Common myeloid progenitor, CD34-positive (primary cell): Measurements from ENCODE around the gene POLR2J. TPM values are rescaled to one million over a fixed set of nuclear protein-coding genes. Genes with fewer than 3 reads are reported as not detected.
"Not testable (repeated sequence)": the region's sequence is repeated elsewhere in the genome, so short reads cannot be mapped to it uniquely, and the experiment has no call there.

ENCODE experiments used
- CTCF ChIA-PET: fragments of 350-600 bp; sonication (Branson Sonifier 250); formaldehyde crosslinking; loops from one replicate; lab custom pipeline; 2021; ENCODE audit warnings: antibody characterized with exemption; lab: Charles Lee
- POLR2A ChIA-PET: fragments of 350-600 bp; sonication (Branson Sonifier 250); formaldehyde crosslinking; loops from one replicate; lab custom pipeline; 2021; ENCODE audit warnings: antibody characterized with exemption; lab: Charles Lee
- DNase-seq, 3 donors: peaks; one replicate each; pipeline versions ENCODE4 v3.0.0 to v3.0.0-alpha.2; 2013
- H3K27ac ChIP-seq, 2 experiments: 1 replicate in 1 of 2; 2 replicates in 1 of 2; pipeline ENCODE4 v1.7.0; 2013; ENCODE audit warnings: inconsistent platforms in 2 of 2, low read length in 2 of 2, mild to moderate bottlenecking in 2 of 2, low read depth in 1 of 2, moderate library complexity in 1 of 2; ENCODE audit not compliant: severe bottlenecking in 2 of 2, insufficient read depth in 1 of 2, poor library complexity in 1 of 2
- H3K27me3 ChIP-seq, 5 experiments: replicated peaks in 2 of 5; 1 replicate in 3 of 5; 2 replicates in 2 of 5; pipeline versions ENCODE4 v1.6.1 to v1.7.0; 2013; ENCODE audit warnings: low read length in 4 of 5, mild to moderate bottlenecking in 2 of 5, moderate library complexity in 2 of 5, inconsistent platforms in 1 of 5; ENCODE audit not compliant: insufficient read depth in 5 of 5, control insufficient read depth in 4 of 5
- H3K36me3 ChIP-seq, 4 experiments: 1 replicate in 2 of 4; 2 replicates in 2 of 4; pipeline versions ENCODE4 v1.6.1 to v1.7.0; 2013; ENCODE audit warnings: low read length in 3 of 4, control low read depth in 1 of 4, mild to moderate bottlenecking in 1 of 4; ENCODE audit not compliant: control insufficient read depth in 4 of 4, insufficient read depth in 4 of 4
- H3K4me1 ChIP-seq, 4 experiments: 1 replicate in 3 of 4; 2 replicates in 1 of 4; pipeline versions ENCODE4 v1.6.1 to v1.7.1; 2013; ENCODE audit warnings: low read length in 3 of 4, mild to moderate bottlenecking in 3 of 4, control low read depth in 1 of 4, inconsistent platforms in 1 of 4, moderate library complexity in 1 of 4; ENCODE audit not compliant: control insufficient read depth in 4 of 4, insufficient read depth in 4 of 4; ENCODE audit errors: control extremely low read depth in 1 of 4
- H3K4me3 ChIP-seq, 7 experiments: 1 replicate in 4 of 7; 2 replicates in 3 of 7; pipeline versions ENCODE4 v1.5.1 to v1.7.0; 2013; ENCODE audit warnings: mild to moderate bottlenecking in 7 of 7, low read length in 6 of 7, moderate library complexity in 6 of 7, inconsistent platforms in 2 of 7, low read depth in 2 of 7, control low read depth in 1 of 7; ENCODE audit not compliant: insufficient read depth in 4 of 7, control insufficient read depth in 1 of 7; ENCODE audit errors: extremely low read depth in 1 of 7
- H3K9me3 ChIP-seq, 5 experiments: 1 replicate in 4 of 5; 2 replicates in 1 of 5; pipeline versions ENCODE4 v1.6.1 to v1.7.1; 2013; ENCODE audit warnings: low read length in 4 of 5, mild to moderate bottlenecking in 2 of 5, inconsistent platforms in 1 of 5, low read depth in 1 of 5, moderate library complexity in 1 of 5; ENCODE audit not compliant: control insufficient read depth in 4 of 5, insufficient read depth in 2 of 5; ENCODE audit errors: control extremely low read depth in 1 of 5
- WGBS: methylation state at CpG from one replicate; pipeline ENCODE4 v1.1.5; 2013; ENCODE audit not compliant: insufficient coverage; 5-methylcytosine and 5-hydroxymethylcytosine counted together
- polyA plus RNA-seq: library from polyadenylated mRNA; unstranded; fragments of 120-200 nt; gene quantifications from one replicate; pipeline ENCODE4 v1.2.1, GENCODE V29; 2013

The POLR2J gene
- 37.7 TPM for polyA plus RNA-seq

- H3K4me1 ChIP-seq, H3K9me3 ChIP-seq, H3K27ac ChIP-seq, H3K36me3 ChIP-seq, H3K27me3 ChIP-seq, CTCF ChIA-PET, POLR2A ChIA-PET: not testable (repeated sequence)
- WGBS = no CpG with 5 or more reads among the region's 72 CpGs
- DNase-seq = peak; percentile 72 to 88 (median 74)
- peak within 1 kb of the TSS in 4 of 7 experiments; percentile 40 to 54 (median 50) for H3K4me3 ChIP-seq
These were observed at the start of gene POLR2J for GRCh38 chr7:102478314-102479208. Gene POLR2J, minus strand, starts transcription at chr7:102478922. Its CDS starts 62 bp downstream, at chr7:102478860.

GRCh38 chr7:102527822-102528793, 49.4 kb upstream of the POLR2J start:
- H3K9me3 ChIP-seq, CTCF ChIA-PET, H3K27me3 ChIP-seq, DNase-seq, POLR2A ChIA-PET, H3K4me1 ChIP-seq, H3K4me3 ChIP-seq, H3K36me3 ChIP-seq, H3K27ac ChIP-seq: not testable (repeated sequence)
- no CpG with 5 or more reads among the region's 13 CpGs for WGBS

- H3K27ac ChIP-seq, CTCF ChIA-PET, POLR2A ChIA-PET, H3K9me3 ChIP-seq, H3K4me3 ChIP-seq, H3K36me3 ChIP-seq, H3K27me3 ChIP-seq, DNase-seq, H3K4me1 ChIP-seq: not testable (repeated sequence)
- WGBS = 100% methylated on average over 1 of the region's 8 CpGs
These were observed 48.5 kb upstream of the POLR2J start for GRCh38 chr7:102527182-102527581.

- DNase-seq, CTCF ChIA-PET, H3K27ac ChIP-seq, H3K9me3 ChIP-seq, H3K27me3 ChIP-seq, H3K4me3 ChIP-seq, H3K36me3 ChIP-seq, H3K4me1 ChIP-seq, POLR2A ChIA-PET: not testable (repeated sequence)
- no CpG with 5 or more reads among the region's 2 CpGs for WGBS
These were observed 46.1 kb upstream of the POLR2J start for GRCh38 chr7:102524803-102525202.

GRCh38 chr7:102520797-102521196, 42.1 kb upstream of the POLR2J start:
- H3K36me3 ChIP-seq, CTCF ChIA-PET, H3K27me3 ChIP-seq, H3K9me3 ChIP-seq, H3K4me1 ChIP-seq, H3K4me3 ChIP-seq, H3K27ac ChIP-seq, POLR2A ChIA-PET, DNase-seq: not testable (repeated sequence)
- WGBS = no CpG with 5 or more reads among the region's 5 CpGs

GRCh38 chr7:102517550-102518147, 38.9 kb upstream of the POLR2J start, which contains the start of gene RASA4B:
Gene RASA4B, minus strand, starts transcription at chr7:102517777. Its CDS starts 67 bp downstream, at chr7:102517710.
- H3K27me3 ChIP-seq, CTCF ChIA-PET, POLR2A ChIA-PET, H3K36me3 ChIP-seq, H3K9me3 ChIP-seq, DNase-seq, H3K27ac ChIP-seq, H3K4me1 ChIP-seq: not testable (repeated sequence)
- H3K4me3 ChIP-seq = peak within 1 kb of the TSS in 2 of 7 experiments; percentile 33 to 43
- no CpG with 5 or more reads among the region's 61 CpGs for WGBS
